HG02840 (cell line): ENCODE data around the gene TET3.

Experiments
- ATAC-seq: cut with Tn5 transposase; IDR thresholded peaks from one replicate; pipeline ENCODE4 v1.9.1; 2021; ENCODE audit warnings: mild to moderate bottlenecking, moderate library complexity, moderate number of reproducible peaks; ENCODE audit not compliant: unreplicated experiment, low FRiP score

TET3 gene

DNA sequence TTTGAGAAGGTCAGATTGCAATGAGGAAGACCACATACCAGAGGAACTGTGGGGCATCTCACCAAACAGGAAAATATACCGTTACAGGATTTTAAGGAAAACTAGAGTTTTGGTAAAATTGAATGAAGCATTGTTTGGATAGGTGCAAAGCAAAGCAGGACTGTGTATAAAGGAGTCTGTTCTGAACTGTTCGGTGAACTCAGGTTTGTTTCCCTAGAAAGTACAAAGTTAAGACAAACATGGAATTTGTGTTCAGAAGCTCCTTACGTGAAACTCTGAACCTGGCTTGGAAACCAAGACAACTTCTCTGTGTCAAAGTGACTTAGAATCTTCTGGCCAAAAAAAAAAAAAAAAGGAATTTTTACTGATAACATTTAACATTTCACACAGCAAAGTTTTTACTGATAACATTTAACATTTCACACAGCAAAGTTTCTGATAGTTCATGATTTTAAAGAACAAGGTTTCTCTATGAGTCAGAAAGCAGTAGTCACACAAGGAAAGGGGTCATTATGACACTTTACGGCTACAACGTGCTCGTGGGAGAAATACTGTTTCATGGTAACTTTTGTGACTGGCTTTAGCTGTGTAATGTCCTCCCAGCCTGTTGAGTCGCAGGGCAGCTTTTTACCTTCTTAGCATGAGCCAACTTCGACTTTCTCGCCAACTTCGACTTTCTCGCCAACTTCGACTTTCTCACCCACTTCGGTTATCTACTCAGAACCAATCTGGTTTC is 21.2 kb upstream of the TET3 start:
- ATAC-seq = peak; percentile 53

GRCh38 chr2:73964223-73964622 is 20.5 kb upstream of the TET3 start:
- no peak for ATAC-seq

DNA sequence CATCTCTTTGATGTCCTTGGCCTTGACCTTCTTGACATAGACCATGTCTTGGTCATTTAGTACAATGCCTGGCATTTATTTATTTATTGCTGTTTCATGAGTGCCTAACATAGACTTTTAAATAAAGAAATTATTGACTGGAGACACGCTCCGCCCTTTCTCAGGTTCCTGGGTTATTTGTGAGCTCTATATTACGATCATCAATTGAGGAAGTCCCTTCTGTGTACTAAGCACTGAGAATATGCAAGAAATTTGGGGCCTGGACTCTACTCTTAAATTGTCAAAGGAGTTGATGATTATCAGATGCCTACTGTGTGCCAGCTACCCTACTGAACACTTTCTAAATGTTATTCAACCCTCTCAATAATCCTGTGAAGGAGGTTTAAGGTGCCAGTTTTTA is 19.7 kb upstream of the TET3 start:
- ATAC-seq = no peak

GRCh38 chr2:73968357-73968937 is 16.3 kb upstream of the TET3 start:
- ATAC-seq = no peak

DNA sequence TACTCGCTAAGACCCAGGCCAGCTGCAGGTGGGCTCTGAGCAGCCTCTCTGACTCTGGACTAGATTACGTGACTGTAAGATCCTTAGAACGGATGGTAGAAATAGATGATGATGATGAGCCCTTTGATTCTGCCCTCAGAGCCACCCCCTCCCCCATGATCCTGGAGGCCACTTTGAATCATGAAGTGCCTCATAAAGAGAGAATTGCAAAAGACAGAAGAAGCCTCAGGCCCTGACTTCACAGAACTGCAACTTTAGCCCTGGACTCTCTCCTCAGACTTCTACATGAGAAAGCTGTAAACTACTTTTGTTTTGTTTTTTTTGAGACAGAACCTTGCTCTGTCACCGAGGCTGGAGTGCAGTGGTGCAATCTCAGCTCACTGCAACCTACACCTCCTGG is 15.4 kb upstream of the TET3 start:
- ATAC-seq = no peak

GRCh38 chr2:73970141-73970803 is 14.4 kb upstream of the TET3 start:
- ATAC-seq = no peak

- peak; percentile 61 for ATAC-seq
Observed at GRCh38 chr2:73970850-73971471, 13.7 kb upstream of the TET3 start.

- ATAC-seq = no peak
Observed at GRCh38 chr2:73971722-73972121, 13.0 kb upstream of the TET3 start.

- no peak for ATAC-seq
Observed at GRCh38 chr2:73972846-73973245, 11.9 kb upstream of the TET3 start.

DNA sequence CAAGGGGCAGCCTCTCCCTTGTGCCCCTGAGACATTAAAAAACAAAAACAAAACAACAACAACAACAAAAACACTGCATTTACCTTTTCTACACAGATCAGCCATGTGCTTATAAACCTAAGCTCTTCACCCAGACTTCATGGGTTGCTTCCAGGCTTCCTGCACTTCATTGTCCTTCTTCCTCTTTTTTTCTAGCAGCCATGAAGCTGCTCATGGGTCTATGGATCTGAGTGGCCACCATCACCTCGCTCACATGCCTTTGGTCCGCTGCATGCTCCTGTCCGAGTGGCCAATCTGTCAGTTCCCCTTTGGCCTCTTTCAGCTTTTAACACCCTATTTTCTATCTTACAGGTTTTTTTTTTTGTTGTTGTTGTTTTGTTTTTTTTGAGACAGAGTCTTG is 9.0 kb upstream of the TET3 start:
- ATAC-seq = no peak

- no peak for ATAC-seq
Observed at GRCh38 chr2:73976803-73977202, 7.9 kb upstream of the TET3 start.

- no peak for ATAC-seq
Observed at GRCh38 chr2:73977466-73977865, 7.2 kb upstream of the TET3 start.

- ATAC-seq = no peak
Observed at GRCh38 chr2:73979021-73979420, 5.7 kb upstream of the TET3 start.

- no peak for ATAC-seq
Observed at GRCh38 chr2:73979686-73980085, 5.0 kb upstream of the TET3 start.

DNA sequence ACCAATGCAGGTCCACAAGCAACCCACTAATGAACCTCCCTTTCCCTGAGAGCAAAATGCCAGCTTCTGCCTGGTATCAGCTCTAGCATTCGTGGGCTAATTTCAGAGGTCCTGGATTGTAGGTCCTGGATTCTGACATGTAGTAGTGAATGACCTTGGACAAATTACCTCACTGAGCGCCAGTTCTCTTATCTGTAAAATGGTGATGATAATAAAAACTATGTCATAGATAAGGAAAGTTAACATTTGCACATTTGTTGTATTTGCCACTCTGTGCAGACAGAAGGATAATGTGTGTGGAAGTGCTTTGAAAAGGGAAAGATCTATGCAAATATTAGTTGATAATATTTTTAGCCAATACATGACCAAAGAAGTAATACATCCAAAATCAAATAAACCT is 4.1 kb upstream of the TET3 start:
- ATAC-seq = no peak

GRCh38 chr2:73981081-73982001 is 3.4 kb upstream of the TET3 start:
- no peak for ATAC-seq

DNA sequence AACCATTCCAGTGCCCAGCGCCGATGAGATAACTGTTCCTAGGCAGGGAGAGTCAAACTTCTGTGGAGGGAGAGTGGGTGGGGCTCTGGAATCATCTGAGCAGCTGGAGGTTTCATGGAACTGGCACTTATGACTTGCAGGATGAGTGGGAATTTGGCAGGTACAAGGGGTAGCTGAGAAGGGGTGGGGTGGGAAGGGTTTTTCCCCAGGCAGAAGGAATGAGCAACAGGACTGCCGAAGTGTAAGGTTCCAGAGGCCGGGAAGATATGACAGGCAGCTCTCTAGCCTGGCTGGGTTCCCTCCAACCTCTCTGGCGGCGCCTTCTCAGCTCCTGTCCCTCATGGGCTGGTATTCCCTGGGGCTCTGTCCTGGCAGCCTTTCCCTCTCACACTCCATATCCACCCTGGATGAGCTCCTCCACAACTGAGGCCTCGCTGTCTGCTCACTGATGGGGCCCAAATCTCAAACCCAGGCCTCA is 2.5 kb upstream of the TET3 start:
- ATAC-seq = no peak

DNA sequence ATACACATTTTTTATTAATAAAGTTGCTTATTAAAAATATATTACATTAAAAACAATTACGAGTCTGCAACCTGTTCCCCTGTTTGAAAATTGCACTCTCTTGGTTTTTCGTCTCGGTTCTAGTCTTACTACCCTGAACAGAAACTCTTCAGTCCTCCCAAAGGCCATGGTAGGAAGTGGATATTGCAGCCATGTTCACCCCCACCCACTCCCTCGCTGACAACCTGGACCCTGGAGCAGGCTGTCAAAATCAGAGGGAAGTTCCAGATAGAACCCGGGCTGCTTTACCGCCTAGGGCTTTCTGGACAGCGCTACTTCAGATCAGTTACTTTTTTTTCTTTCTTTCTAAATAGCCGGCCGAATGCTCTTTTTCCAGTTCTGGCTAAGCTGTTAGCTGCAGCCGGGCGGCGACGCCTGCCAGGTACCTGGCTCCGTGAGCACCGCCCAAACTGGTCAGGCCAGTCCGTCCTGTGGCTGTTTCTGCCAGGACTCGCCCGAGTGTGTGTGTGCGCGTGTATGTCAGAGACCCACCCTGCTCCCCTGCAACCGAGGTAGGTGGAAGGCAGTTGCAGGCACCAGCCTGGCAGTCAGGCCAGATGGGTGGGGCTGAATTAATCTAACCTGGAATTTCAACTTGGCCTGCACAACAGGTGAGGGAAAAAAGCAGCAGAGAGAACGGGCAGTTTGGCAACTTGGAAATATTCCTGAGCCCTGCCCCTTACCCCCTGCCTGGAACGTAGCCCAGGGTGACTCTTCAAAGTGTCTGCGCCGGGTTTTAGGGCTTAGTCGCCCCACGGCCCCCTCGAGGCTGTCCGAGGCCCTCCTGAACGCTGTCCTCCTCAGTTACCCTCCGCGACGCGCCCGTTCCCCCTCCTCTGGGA is 1.1 kb upstream of the TET3 start:
- ATAC-seq = no peak

- ATAC-seq = peak; percentile 3
Observed at GRCh38 chr2:73984922-73985307, 205 bp downstream of the TET3 start.
